LNCAP (cell line): ENCODE measurements around the gene MAP3K5.

ENCODE experiments used
- TF ChIP-seq, protein P1 (sequence below): fragments of 450-650 bp; IDR thresholded peaks from 2 replicates; pipeline ENCODE4 v1.5.1; 2017; ENCODE audit warnings: mild to moderate bottlenecking

MAP3K5 gene

DNA sequence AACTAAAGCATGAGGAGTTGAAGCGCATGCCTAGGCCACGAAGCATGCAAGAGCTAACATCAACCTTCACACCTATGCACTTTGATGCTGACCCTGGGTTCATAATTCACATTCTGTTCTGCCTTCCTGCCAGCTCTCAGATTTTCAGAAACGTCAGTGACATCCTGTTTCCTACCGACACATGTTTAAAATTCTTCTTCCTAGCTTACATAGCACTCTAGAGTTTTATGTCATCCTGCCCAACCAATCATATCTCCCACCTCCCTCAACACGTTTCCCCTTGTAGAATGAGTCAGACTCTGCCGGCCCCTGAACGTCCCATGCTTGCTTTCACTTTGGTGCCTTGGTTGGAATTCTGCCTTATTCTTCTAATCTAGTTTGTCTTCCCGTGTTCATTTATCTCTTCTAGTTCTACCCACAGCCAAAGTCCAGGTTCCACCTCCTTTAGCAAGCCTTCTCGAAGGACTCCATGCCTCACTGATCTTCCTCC is 144.9 kb downstream of the MAP3K5 start:
- TF ChIP-seq, protein P1, sequence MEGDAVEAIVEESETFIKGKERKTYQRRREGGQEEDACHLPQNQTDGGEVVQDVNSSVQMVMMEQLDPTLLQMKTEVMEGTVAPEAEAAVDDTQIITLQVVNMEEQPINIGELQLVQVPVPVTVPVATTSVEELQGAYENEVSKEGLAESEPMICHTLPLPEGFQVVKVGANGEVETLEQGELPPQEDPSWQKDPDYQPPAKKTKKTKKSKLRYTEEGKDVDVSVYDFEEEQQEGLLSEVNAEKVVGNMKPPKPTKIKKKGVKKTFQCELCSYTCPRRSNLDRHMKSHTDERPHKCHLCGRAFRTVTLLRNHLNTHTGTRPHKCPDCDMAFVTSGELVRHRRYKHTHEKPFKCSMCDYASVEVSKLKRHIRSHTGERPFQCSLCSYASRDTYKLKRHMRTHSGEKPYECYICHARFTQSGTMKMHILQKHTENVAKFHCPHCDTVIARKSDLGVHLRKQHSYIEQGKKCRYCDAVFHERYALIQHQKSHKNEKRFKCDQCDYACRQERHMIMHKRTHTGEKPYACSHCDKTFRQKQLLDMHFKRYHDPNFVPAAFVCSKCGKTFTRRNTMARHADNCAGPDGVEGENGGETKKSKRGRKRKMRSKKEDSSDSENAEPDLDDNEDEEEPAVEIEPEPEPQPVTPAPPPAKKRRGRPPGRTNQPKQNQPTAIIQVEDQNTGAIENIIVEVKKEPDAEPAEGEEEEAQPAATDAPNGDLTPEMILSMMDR, result no peak

GRCh38 chr6:136646377-136646776 is 145.9 kb downstream of the MAP3K5 start:
- TF ChIP-seq, protein P1, result no peak

- TF ChIP-seq, protein P1, result no peak
Observed at GRCh38 chr6:136644597-136644952, 147.7 kb downstream of the MAP3K5 start.

GRCh38 chr6:136643850-136644596 is 148.3 kb downstream of the MAP3K5 start:
- TF ChIP-seq, protein P1, result peak; percentile 93

- TF ChIP-seq, protein P1, result no peak
Observed at GRCh38 chr6:136641873-136642465, 150.3 kb downstream of the MAP3K5 start.

DNA sequence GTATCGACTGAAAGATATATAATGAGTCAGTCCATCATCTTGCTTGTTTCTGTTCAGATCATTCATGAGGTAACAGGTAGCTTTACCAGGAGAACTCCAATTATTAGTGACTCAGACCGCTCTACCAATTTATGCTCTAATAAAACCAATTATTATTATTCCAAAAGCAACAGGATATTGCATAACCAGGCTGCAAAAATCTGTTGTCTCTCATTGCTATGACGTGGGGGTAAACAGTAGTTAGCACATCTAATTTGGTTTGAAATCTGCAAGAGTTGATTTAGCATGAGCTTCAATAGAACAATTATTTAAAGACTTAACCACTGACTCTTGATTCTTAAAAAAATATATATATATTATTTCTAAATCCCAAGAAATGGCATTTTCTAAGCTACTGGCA is 151.1 kb downstream of the MAP3K5 start:
- TF ChIP-seq, protein P1, result no peak

GRCh38 chr6:136640132-136640915 is 152.0 kb downstream of the MAP3K5 start:
- TF ChIP-seq, protein P1, result no peak
